B cell (primary cell): ENCODE measurements around the gene OR10G2. TPM values are rescaled to one million over a fixed set of nuclear protein-coding genes. Genes with fewer than 3 reads are reported as not detected.

Source experiments
- ATAC-seq: fragments of 200-7000 bp; cut with Tn5 transposase; one replicate; pipeline ENCODE4 v1.10.0; 2021; ENCODE audit warnings: low read depth, mild to moderate bottlenecking, moderate number of reproducible peaks, moderate library complexity
- CTCF ChIA-PET: fragments of 350-600 bp; sonication (Branson Sonifier 250); formaldehyde crosslinking; loops from one replicate; lab custom pipeline; 2021; ENCODE audit warnings: antibody characterized with exemption, inconsistent platforms; lab: Charles Lee
- POLR2A ChIA-PET: fragments of 350-600 bp; sonication (Branson Sonifier 250); formaldehyde crosslinking; loops from one replicate; lab custom pipeline; 2021; ENCODE audit warnings: antibody characterized with exemption; lab: Charles Lee
- DNase-seq: peaks from one replicate; pipeline ENCODE4 v3.0.0; 2013
- H2AFZ ChIP-seq: 2 replicates; pipeline ENCODE4 v1.6.1; 2012; ENCODE audit warnings: mild to moderate bottlenecking, low read depth, low read length; ENCODE audit not compliant: insufficient read depth, poor library complexity, severe bottlenecking
- H3K27ac ChIP-seq, 2 donors: 1 replicate in 1 of 2; 2 replicates in 1 of 2; pipeline ENCODE4 v1.5.1; 2012 to 2013; ENCODE audit warnings: low read length in 2 of 2, mild to moderate bottlenecking in 2 of 2, moderate library complexity in 1 of 2
- H3K27me3 ChIP-seq, 4 experiments: fragments of 200-600 bp in 1 of 4; sonication (generic) in 1 of 4; replicated peaks in 1 of 4; 1 replicate in 2 of 4; 2 replicates in 2 of 4; pipeline versions ENCODE4 v1.6.1 to v1.7.0; 2013 to 2016; ENCODE audit warnings: low read length in 3 of 4, mild to moderate bottlenecking in 2 of 4, mixed read lengths in 1 of 4, moderate library complexity in 1 of 4; ENCODE audit not compliant: insufficient read depth in 4 of 4, control insufficient read depth in 3 of 4; ENCODE audit errors: control extremely low read depth in 1 of 4
- H3K36me3 ChIP-seq, 2 experiments: replicated peaks in 1 of 2; 1 replicate in 1 of 2; 2 replicates in 1 of 2; pipeline versions ENCODE4 v1.6.1 to v1.7.1; 2013; ENCODE audit warnings: low read length in 1 of 2; ENCODE audit not compliant: insufficient read depth in 2 of 2, control insufficient read depth in 1 of 2; ENCODE audit errors: control extremely low read depth in 1 of 2, extremely low read depth in 1 of 2
- H3K4me1 ChIP-seq, 2 donors: fragments of 200-600 bp in 1 of 2; sonication (generic) in 1 of 2; 1 replicate in 1 of 2; 2 replicates in 1 of 2; pipeline versions ENCODE4 v1.5.1 to v1.6.1; 2013 to 2017; ENCODE audit warnings: low read length in 2 of 2; ENCODE audit not compliant: control insufficient read depth in 2 of 2, insufficient read depth in 2 of 2
- H3K4me2 ChIP-seq: replicated peaks from 2 replicates; pipeline ENCODE3; 2012; ENCODE audit warnings: mild to moderate bottlenecking, low read depth, low read length; ENCODE audit not compliant: poor library complexity, severe bottlenecking
- H3K4me3 ChIP-seq, 5 experiments: fragments of 200-600 bp in 1 of 5; sonication (generic) in 1 of 5; 1 replicate in 3 of 5; 2 replicates in 2 of 5; pipeline versions ENCODE4 v1.5.1 to v1.7.0; 2011 to 2016; ENCODE audit warnings: low read length in 4 of 5, mild to moderate bottlenecking in 4 of 5, low read depth in 2 of 5, control low read depth in 1 of 5, moderate library complexity in 1 of 5; ENCODE audit not compliant: insufficient read depth in 1 of 5; ENCODE audit errors: control extremely low read depth in 1 of 5, extremely low read depth in 1 of 5
- H3K79me2 ChIP-seq: fragments of 200-600 bp; sonication (generic); one replicate; pipeline ENCODE4 v1.6.0; 2016; ENCODE audit warnings: low read length; ENCODE audit not compliant: control insufficient read depth, insufficient read depth
- H3K9ac ChIP-seq: fragments of 200-600 bp; sonication (generic); 2 replicates; pipeline ENCODE4 v1.6.1; 2017; ENCODE audit warnings: mild to moderate bottlenecking, low read length, moderate library complexity
- H3K9me3 ChIP-seq, 3 donors: one replicate each; pipeline versions ENCODE4 v1.6.1 to v1.7.1; 2013; ENCODE audit warnings: low read length in 2 of 3; ENCODE audit not compliant: control insufficient read depth in 2 of 3, insufficient read depth in 1 of 3; ENCODE audit errors: control extremely low read depth in 1 of 3
- H4K20me1 ChIP-seq: 2 replicates; pipeline ENCODE4 v1.6.0; 2012; ENCODE audit warnings: mild to moderate bottlenecking, low read length; ENCODE audit not compliant: insufficient read depth, control insufficient read depth, poor library complexity, severe bottlenecking
- H3K27ac Mint-ChIP-seq: one replicate; pipeline ENCODE4 v1.8.0; 2021; ENCODE audit warnings: mixed read lengths
- H3K27me3 Mint-ChIP-seq: one replicate; pipeline ENCODE4 v1.8.0; 2021; ENCODE audit warnings: mixed read lengths
- H3K4me1 Mint-ChIP-seq: one replicate; pipeline ENCODE4 v1.8.0; 2021; ENCODE audit warnings: mixed read lengths
- H3K4me3 Mint-ChIP-seq: one replicate; pipeline ENCODE4 v1.8.0; 2021; ENCODE audit warnings: mixed read lengths
- H3K9me3 Mint-ChIP-seq: one replicate; pipeline ENCODE4 v1.8.0; 2022; ENCODE audit warnings: mixed read lengths; ENCODE audit not compliant: insufficient read depth
- CTCF ChIP-seq: fragments of 200-600 bp; IDR thresholded peaks from one replicate; pipeline ENCODE4 v1.8.0; 2022; ENCODE audit warnings: antibody characterized with exemption, mild to moderate bottlenecking
- EZH2 ChIP-seq: IDR thresholded peaks from 2 replicates; pipeline ENCODE4 v1.6.1; 2012; ENCODE audit warnings: borderline replicate concordance, low read depth, mild to moderate bottlenecking, moderate library complexity, low read length; ENCODE audit not compliant: insufficient read depth, poor library complexity, severe bottlenecking
- WGBS: methylation state at CpG from one replicate; pipeline ENCODE4 v1.1.5; 2013; ENCODE audit warnings: missing lambda C conversion rate; ENCODE audit not compliant: insufficient coverage; 5-methylcytosine and 5-hydroxymethylcytosine counted together
- intact Hi-C: fragments of 100-400 bp; cut with micrococcal nuclease; formaldehyde crosslinking; loops from one replicate; pipeline ENCODE4 v1.10.0; 2022
- polyA plus RNA-seq: library from polyadenylated mRNA; depleted of rRNA; stranded (reverse); fragments of >200 nt; gene quantifications from 2 replicates; pipeline ENCODE4 v1.2.3, GENCODE V29; 2012
- total RNA-seq, 2 donors: library from RNA; stranded (reverse); fragments of 120-200 nt in 1 of 2; gene quantifications; 1 replicate in 1 of 2; 2 replicates in 1 of 2; pipeline versions ENCODE4 v1.2.3 to v1.2.4, GENCODE V29; 2013 to 2022

Gene OR10G2
- total and polyA plus RNA-seq, 2 donors (not counting 1 experiment from before 2014, with no cell fraction given) = not detected

- H3K9me3 ChIP-seq = peaks cover 0 to 3% (median 0%) of the 10 kb centered on the region in 3 donors
- intact Hi-C loops = no loop called here
- ChIA-PET POLR2A (no interaction called here), CTCF (no interaction called here)
- no peak within 1 kb of the TSS for H3K4me2 ChIP-seq
- no peaks in the 10 kb centered on the region for H3K36me3 ChIP-seq
- 50% methylated on average over 1 of the region's 2 CpGs for WGBS
- Mint-ChIP-seq H3K9me3 (peaks cover 2% of the 10 kb centered on the region), H3K27ac (no peak within 1 kb of the TSS), H3K4me1 (no peaks in the 10 kb centered on the region), H3K4me3 (no peak within 1 kb of the TSS), H3K27me3 (peaks cover 9% of the 10 kb centered on the region)
- no peaks in the 10 kb centered on the region for H3K4me1 ChIP-seq
- TF ChIP-seq CTCF (no peak), EZH2 (no peak)
- H2AFZ ChIP-seq = no peak within 1 kb of the TSS
- no peak for ATAC-seq
- H4K20me1 ChIP-seq = no peaks in the 10 kb centered on the region
- H3K79me2 ChIP-seq = no peaks in the 10 kb centered on the region
- H3K4me3 ChIP-seq = no peak within 1 kb of the TSS
- DNase-seq = no peak
- no peak within 1 kb of the TSS for H3K27ac ChIP-seq
- peaks cover 0 to 5% (median 2%) of the 10 kb centered on the region in 4 experiments for H3K27me3 ChIP-seq
- H3K9ac ChIP-seq = no peak within 1 kb of the TSS
Observed at GRCh38 chr14:21653331-21653885, 18.7 kb upstream of the OR10G2 start, which contains the start of gene OR4E2. Gene OR4E2 (plus strand): TSS chr14:21653835. CDS start chr14:21665083, 11,248 bp downstream.

GRCh38 chr14:21652209-21652808 lies 17.6 kb upstream of the OR10G2 start:
- intact Hi-C loops = no loop called here
- no peak overlapping the region for H3K4me3 ChIP-seq
- H3K9ac ChIP-seq = no peak overlapping the region
- no peak overlapping the region for H3K4me3 Mint-ChIP-seq
- ATAC-seq = no peak
- H3K27ac Mint-ChIP-seq = no peak overlapping the region
- H3K9me3 Mint-ChIP-seq = peaks cover 2% of the 10 kb centered on the region
- H3K4me1 Mint-ChIP-seq = no peaks in the 10 kb centered on the region
- ChIA-PET POLR2A (no interaction called here), CTCF (no interaction called here)
- H3K27ac ChIP-seq = no peak overlapping the region
- H3K9me3 ChIP-seq = peaks cover 0 to 3% (median 0%) of the 10 kb centered on the region in 3 donors
- H3K27me3 Mint-ChIP-seq = peaks cover 4% of the 10 kb centered on the region
- H3K79me2 ChIP-seq = no peaks in the 10 kb centered on the region
- H2AFZ ChIP-seq = no peak overlapping the region
- no peaks in the 10 kb centered on the region for H4K20me1 ChIP-seq
- DNase-seq = no peak
- no peaks in the 10 kb centered on the region for H3K4me1 ChIP-seq
- TF ChIP-seq CTCF (no peak), EZH2 (no peak)
- H3K27me3 ChIP-seq = peaks cover 0 to 5% (median 2%) of the 10 kb centered on the region in 4 experiments
- H3K36me3 ChIP-seq = no peaks in the 10 kb centered on the region
- no peak overlapping the region for H3K4me2 ChIP-seq
- WGBS = 83% methylated on average over 1 of the region's 1 CpG
